HepG2 (cell line): ENCODE results near the gene SEC62. TPM values are rescaled to one million over a fixed set of nuclear protein-coding genes. Genes with fewer than 3 reads are reported as not detected.

Experiments
- ATF5 ChIP-seq: sonication (generic); formaldehyde crosslinking; IDR thresholded peaks from 2 replicates; pipeline ENCODE4 v1.4.0; 2020; ENCODE audit warnings: mild to moderate bottlenecking, low read depth, missing genetic modification reagents
- DDIT3 ChIP-seq: sonication (generic); formaldehyde crosslinking; IDR thresholded peaks from 2 replicates; pipeline ENCODE4 v1.4.0; 2020; ENCODE audit warnings: mild to moderate bottlenecking, missing genetic modification reagents
- HOMEZ ChIP-seq: IDR thresholded peaks from 2 replicates; pipeline ENCODE4 v1.6.1; 2016; ENCODE audit warnings: low read depth
- KDM1A ChIP-seq: IDR thresholded peaks from 2 replicates; pipeline ENCODE4 v1.6.1; 2016; ENCODE audit warnings: missing compliant biosample characterization
- MIER3 ChIP-seq: IDR thresholded peaks from 2 replicates; pipeline ENCODE4 v1.6.1; 2016; ENCODE audit warnings: missing compliant biosample characterization, borderline replicate concordance
- MTERF4 ChIP-seq: sonication (generic); formaldehyde crosslinking; IDR thresholded peaks from 2 replicates; pipeline ENCODE4 v1.8.0; 2023; ENCODE audit warnings: mild to moderate bottlenecking, missing genetic modification reagents
- NFKBIZ ChIP-seq: IDR thresholded peaks from 2 replicates; pipeline ENCODE4 v1.6.1; 2018; ENCODE audit warnings: missing genetic modification reagents, missing compliant biosample characterization
- NFYC ChIP-seq: IDR thresholded peaks from 2 replicates; pipeline ENCODE4 v1.6.1; 2016; ENCODE audit warnings: missing genetic modification reagents, missing compliant biosample characterization
- NR2C2 ChIP-seq: sonication (generic); formaldehyde crosslinking; IDR thresholded peaks from 2 replicates; pipeline ENCODE4 v1.4.0; 2020; ENCODE audit warnings: missing genetic modification reagents, mild to moderate bottlenecking, moderate library complexity, borderline replicate concordance
- ONECUT2 ChIP-seq: sonication (generic); formaldehyde crosslinking; IDR thresholded peaks from 2 replicates; pipeline ENCODE4 v1.4.0; 2020; ENCODE audit warnings: missing genetic modification reagents
- SIX4 ChIP-seq: sonication (generic); formaldehyde crosslinking; IDR thresholded peaks from 2 replicates; pipeline ENCODE4 v1.4.0; 2020; ENCODE audit warnings: missing genetic modification reagents
- SNAPC5 ChIP-seq: sonication (generic); formaldehyde crosslinking; IDR thresholded peaks from 2 replicates; pipeline ENCODE4 v1.8.1; 2023; ENCODE audit warnings: mild to moderate bottlenecking, missing genetic modification reagents, borderline replicate concordance
- SP140L ChIP-seq: sonication (generic); formaldehyde crosslinking; IDR thresholded peaks from 2 replicates; pipeline ENCODE4 v1.4.0; 2020; ENCODE audit warnings: missing genetic modification reagents, borderline replicate concordance
- ZBTB33 ChIP-seq: sonication (generic); formaldehyde crosslinking; IDR thresholded peaks from 2 replicates; pipeline ENCODE4 v1.4.0; 2020; ENCODE audit warnings: missing genetic modification reagents
- ZFP36L1 ChIP-seq: sonication (generic); formaldehyde crosslinking; IDR thresholded peaks from 2 replicates; pipeline ENCODE4 v1.8.0; 2022; ENCODE audit warnings: mild to moderate bottlenecking, missing genetic modification reagents, moderate library complexity
- ZNF160 ChIP-seq: sonication (generic); formaldehyde crosslinking; IDR thresholded peaks from 2 replicates; pipeline ENCODE4 v1.8.0; 2022; ENCODE audit warnings: mild to moderate bottlenecking, inconsistent platforms, missing genetic modification reagents
- ZNF441 ChIP-seq: sonication (generic); formaldehyde crosslinking; IDR thresholded peaks from 2 replicates; pipeline ENCODE4 v1.7.0; 2021; ENCODE audit warnings: missing genetic modification reagents, borderline replicate concordance
- ZSCAN30 ChIP-seq: sonication (generic); formaldehyde crosslinking; IDR thresholded peaks from 2 replicates; pipeline ENCODE4 v1.5.0; 2020; ENCODE audit warnings: mild to moderate bottlenecking, missing genetic modification reagents
- ZSCAN31 ChIP-seq: sonication (generic); formaldehyde crosslinking; IDR thresholded peaks from 2 replicates; pipeline ENCODE4 v1.5.0; 2020; ENCODE audit warnings: low read depth, mild to moderate bottlenecking, missing genetic modification reagents
- polyA plus RNA-seq, 8 experiments: library from polyadenylated mRNA; depleted of rRNA in 3 of 8; stranded (reverse) in 7 of 8; unstranded in 1 of 8; fragments of >200 nt; fragmentation: Illumina TruSeq in 4 of 8; extraction: Trizol in 4 of 8; gene quantifications; 2 replicates each; pipeline versions ENCODE4 v1.2.1 to v1.2.3, GENCODE V29; 2011 to 2016; ENCODE audit warnings: low read depth in 4 of 8, missing spikeins in 1 of 8, mixed read lengths in 1 of 8; ENCODE audit not compliant: insufficient read depth in 1 of 8
- total RNA-seq, 5 experiments: library from RNA; depleted of rRNA; stranded (reverse); fragments of >200 nt; fragmentation: Illumina TruSeq; extraction: Trizol; gene quantifications; 2 replicates each; pipeline ENCODE4 v1.2.3, GENCODE V29; 2016; ENCODE audit warnings: low read depth in 1 of 5
- TF ChIP-seq, protein P1 (sequence below): sonication (generic); formaldehyde crosslinking; conservative IDR thresholded peaks from 2 replicates; pipeline ENCODE4 v1.5.0; 2020; ENCODE audit warnings: missing genetic modification reagents
- TF ChIP-seq, protein P2 (sequence below), 2 experiments: sonication (generic) in 1 of 2; formaldehyde crosslinking in 1 of 2; IDR thresholded peaks; 2 replicates each; pipeline versions ENCODE4 v1.4.0 to v1.6.1; 2018 to 2020; ENCODE audit warnings: missing genetic modification reagents in 2 of 2, borderline replicate concordance in 1 of 2, low read depth in 1 of 2, mild to moderate bottlenecking in 1 of 2, missing biosample characterization in 1 of 2

Gene SEC62
- total and polyA plus RNA-seq, 2 of the 13 experiments (the other 11 are each of a cell fraction or from before 2014, with no cell fraction given) = 54.0 to 68.7 TPM

DNA sequence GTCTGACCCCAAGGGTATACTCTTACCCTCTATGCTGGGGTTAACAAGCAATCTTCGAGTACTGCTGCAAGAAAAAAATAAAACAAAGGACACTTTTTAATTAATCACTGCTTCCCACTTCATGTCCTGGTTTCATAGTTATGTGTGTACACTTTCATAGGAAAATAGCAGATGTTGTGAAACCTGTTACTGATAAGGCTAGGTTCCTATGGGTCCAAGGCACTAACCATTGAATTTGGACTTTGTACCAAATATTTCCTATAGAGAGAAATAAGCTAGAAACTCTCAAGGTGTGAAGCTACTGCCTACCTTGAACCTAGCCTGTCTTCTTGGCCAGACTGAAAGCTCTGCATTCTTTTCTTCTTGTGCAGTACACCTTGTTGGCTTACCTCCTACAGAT lies 56.6 kb downstream of the SEC62 start (continued):
- TF ChIP-seq SP140L = no peak
- TF ChIP-seq, protein P1, sequence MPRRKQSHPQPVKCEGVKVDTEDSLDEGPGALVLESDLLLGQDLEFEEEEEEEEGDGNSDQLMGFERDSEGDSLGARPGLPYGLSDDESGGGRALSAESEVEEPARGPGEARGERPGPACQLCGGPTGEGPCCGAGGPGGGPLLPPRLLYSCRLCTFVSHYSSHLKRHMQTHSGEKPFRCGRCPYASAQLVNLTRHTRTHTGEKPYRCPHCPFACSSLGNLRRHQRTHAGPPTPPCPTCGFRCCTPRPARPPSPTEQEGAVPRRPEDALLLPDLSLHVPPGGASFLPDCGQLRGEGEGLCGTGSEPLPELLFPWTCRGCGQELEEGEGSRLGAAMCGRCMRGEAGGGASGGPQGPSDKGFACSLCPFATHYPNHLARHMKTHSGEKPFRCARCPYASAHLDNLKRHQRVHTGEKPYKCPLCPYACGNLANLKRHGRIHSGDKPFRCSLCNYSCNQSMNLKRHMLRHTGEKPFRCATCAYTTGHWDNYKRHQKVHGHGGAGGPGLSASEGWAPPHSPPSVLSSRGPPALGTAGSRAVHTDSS (CRISPR knock-in tag) = no peak
- no peak for TF ChIP-seq KDM1A
- no peak for TF ChIP-seq ONECUT2 (CRISPR knock-in tag)
- no peak for TF ChIP-seq SNAPC5 (CRISPR knock-in tag)
- 0 out of 2 replicates have a peak, but pooled peaks have one; percentile 14 for TF ChIP-seq HOMEZ (CRISPR knock-in tag)
- TF ChIP-seq ZBTB33 (CRISPR knock-in tag) = no peak
- no peak for TF ChIP-seq NR2C2
- no peak for TF ChIP-seq ZSCAN30
- no peak for TF ChIP-seq SIX4 (CRISPR knock-in tag)
- TF ChIP-seq DDIT3 (CRISPR knock-in tag) = no peak
- TF ChIP-seq, protein P2, sequence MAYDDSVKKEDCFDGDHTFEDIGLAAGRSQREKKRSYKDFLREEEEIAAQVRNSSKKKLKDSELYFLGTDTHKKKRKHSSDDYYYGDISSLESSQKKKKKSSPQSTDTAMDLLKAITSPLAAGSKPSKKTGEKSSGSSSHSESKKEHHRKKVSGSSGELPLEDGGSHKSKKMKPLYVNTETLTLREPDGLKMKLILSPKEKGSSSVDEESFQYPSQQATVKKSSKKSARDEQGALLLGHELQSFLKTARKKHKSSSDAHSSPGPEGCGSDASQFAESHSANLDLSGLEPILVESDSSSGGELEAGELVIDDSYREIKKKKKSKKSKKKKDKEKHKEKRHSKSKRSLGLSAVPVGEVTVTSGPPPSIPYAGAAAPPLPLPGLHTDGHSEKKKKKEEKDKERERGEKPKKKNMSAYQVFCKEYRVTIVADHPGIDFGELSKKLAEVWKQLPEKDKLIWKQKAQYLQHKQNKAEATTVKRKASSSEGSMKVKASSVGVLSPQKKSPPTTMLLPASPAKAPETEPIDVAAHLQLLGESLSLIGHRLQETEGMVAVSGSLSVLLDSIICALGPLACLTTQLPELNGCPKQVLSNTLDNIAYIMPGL (CRISPR knock-in tag; IDR thresholded peaks at IDR 0.05; ENCODE audit: borderline replicate concordance in 1 of 2, low read depth in 1 of 2) = no peak
- TF ChIP-seq ZSCAN31 = no peak
- TF ChIP-seq NFKBIZ (CRISPR knock-in tag) = no peak
- no peak for TF ChIP-seq ZNF441
- no peak for TF ChIP-seq ZFP36L1 (CRISPR knock-in tag)
- TF ChIP-seq ZNF160 (CRISPR knock-in tag) = no peak
- no peak for TF ChIP-seq MIER3 (CRISPR knock-in tag)
- no peak for TF ChIP-seq NFYC (CRISPR knock-in tag)
- TF ChIP-seq MTERF4 (CRISPR knock-in tag) = no peak
- no peak for TF ChIP-seq ATF5 (CRISPR knock-in tag)
